Neuronal stem cell (in vitro differentiated cells): ENCODE data around the gene PSENEN.

Experiments
- DNase-seq: peaks from one replicate; pipeline ENCODE4 v3.0.0-alpha.2; 2013; ENCODE audit warnings: low spot score
- H2AFZ ChIP-seq: one replicate; pipeline ENCODE4 v1.6.1; 2013; ENCODE audit warnings: mild to moderate bottlenecking, low read length, inconsistent platforms
- H2AK5ac ChIP-seq: 2 replicates; pipeline ENCODE4 v1.6.1; 2013; ENCODE audit warnings: low read depth, mild to moderate bottlenecking, inconsistent platforms, low read length, moderate library complexity, mixed read lengths
- H2BK120ac ChIP-seq: 2 replicates; pipeline ENCODE4 v1.6.1; 2013; ENCODE audit warnings: low read depth, mild to moderate bottlenecking, inconsistent platforms, low read length, moderate library complexity, mixed read lengths
- H2BK12ac ChIP-seq: one replicate; pipeline ENCODE4 v1.6.1; 2013; ENCODE audit warnings: low read length, inconsistent platforms
- H2BK15ac ChIP-seq: 2 replicates; pipeline ENCODE4 v1.6.1; 2013; ENCODE audit warnings: mild to moderate bottlenecking, low read length, inconsistent platforms, mixed read lengths
- H2BK5ac ChIP-seq: one replicate; pipeline ENCODE4 v1.6.1; 2013; ENCODE audit warnings: inconsistent platforms, mild to moderate bottlenecking, low read length, moderate library complexity
- H3K14ac ChIP-seq: one replicate; pipeline ENCODE4 v1.6.1; 2013; ENCODE audit warnings: low read length, inconsistent platforms
- H3K18ac ChIP-seq: 2 replicates; pipeline ENCODE4 v1.6.1; 2013; ENCODE audit warnings: low read length, inconsistent platforms
- H3K23ac ChIP-seq: 2 replicates; pipeline ENCODE4 v1.6.1; 2013; ENCODE audit warnings: low read depth, mild to moderate bottlenecking, mixed read lengths, low read length, inconsistent platforms; ENCODE audit not compliant: poor library complexity
- H3K27ac ChIP-seq: replicated peaks from 3 replicates; pipeline ENCODE4 v1.5.1; 2013; ENCODE audit warnings: low read length, inconsistent platforms
- H3K27me3 ChIP-seq, 3 experiments: 2 replicates each; pipeline ENCODE4 v1.6.1; 2013; ENCODE audit warnings: low read length in 3 of 3, mild to moderate bottlenecking in 2 of 3, inconsistent platforms in 1 of 3, low read depth in 1 of 3, mixed read lengths in 1 of 3, moderate library complexity in 1 of 3; ENCODE audit not compliant: control insufficient read depth in 3 of 3, insufficient read depth in 3 of 3
- H3K36me3 ChIP-seq, 2 donors: replicated peaks in 1 of 2; 2 replicates each; pipeline ENCODE4 v1.6.1; 2013; ENCODE audit warnings: low read length in 2 of 2; ENCODE audit not compliant: control insufficient read depth in 2 of 2, insufficient read depth in 2 of 2
- H3K4ac ChIP-seq: 2 replicates; pipeline ENCODE4 v1.6.1; 2013; ENCODE audit warnings: inconsistent platforms, mild to moderate bottlenecking, low read length, moderate library complexity
- H3K4me1 ChIP-seq, 2 donors: 1 replicate in 1 of 2; 2 replicates in 1 of 2; pipeline ENCODE4 v1.6.1; 2013; ENCODE audit warnings: low read length in 2 of 2, low read depth in 1 of 2; ENCODE audit not compliant: control insufficient read depth in 2 of 2, insufficient read depth in 1 of 2
- H3K4me2 ChIP-seq: one replicate; pipeline ENCODE4 v1.6.1; 2013; ENCODE audit warnings: mild to moderate bottlenecking, low read length, inconsistent platforms; ENCODE audit not compliant: insufficient read depth, poor library complexity, severe bottlenecking
- H3K4me3 ChIP-seq, 2 donors: 2 replicates each; pipeline ENCODE4 v1.5.1; 2013; ENCODE audit warnings: low read length in 2 of 2, mild to moderate bottlenecking in 2 of 2, inconsistent platforms in 1 of 2, moderate library complexity in 1 of 2
- H3K79me1 ChIP-seq: one replicate; pipeline ENCODE4 v1.6.1; 2013; ENCODE audit warnings: low read depth, mild to moderate bottlenecking, inconsistent platforms, low read length, moderate library complexity
- H3K9ac ChIP-seq: one replicate; pipeline ENCODE4 v1.6.1; 2013; ENCODE audit warnings: mild to moderate bottlenecking, low read depth, low read length, inconsistent platforms; ENCODE audit not compliant: poor library complexity
- H3K9me3 ChIP-seq, 2 donors: replicated peaks in 1 of 2; 2 replicates each; pipeline versions ENCODE3 to v1.6.1; 2013; ENCODE audit warnings: low read length in 2 of 2, mild to moderate bottlenecking in 2 of 2, inconsistent platforms in 1 of 2, low read depth in 1 of 2, mixed read lengths in 1 of 2, moderate library complexity in 1 of 2; ENCODE audit not compliant: control insufficient read depth in 2 of 2, insufficient read depth in 1 of 2
- H4K8ac ChIP-seq: one replicate; pipeline ENCODE4 v1.6.1; 2013; ENCODE audit warnings: low read depth, mild to moderate bottlenecking, inconsistent platforms, low read length, moderate library complexity
- H4K91ac ChIP-seq: one replicate; pipeline ENCODE4 v1.6.1; 2013; ENCODE audit warnings: low read length, low read depth, mild to moderate bottlenecking, inconsistent platforms; ENCODE audit not compliant: poor library complexity
- WGBS, 2 donors: extraction: QIAGEN DNeasy Blood & Tissue Kit; methylation state at CpG; one replicate each; pipeline ENCODE4 v1.1.7; 2013; ENCODE audit warnings: missing lambda C conversion rate in 2 of 2, mixed read lengths in 1 of 2; ENCODE audit not compliant: insufficient read length in 2 of 2, insufficient replicate concordance in 1 of 2; ENCODE audit errors: extremely low coverage in 2 of 2; 5-methylcytosine and 5-hydroxymethylcytosine counted together

PSENEN gene

GRCh38 chr19:35760711-35761349 lies 15.4 kb downstream of the PSENEN start:
- Histone ChIP-seq H3K27ac (no peak overlapping the region), H2BK120ac (no peak overlapping the region), H3K4ac (no peak overlapping the region), H2BK5ac (no peak overlapping the region), H3K9ac (no peak overlapping the region), H2BK12ac (no peak overlapping the region), H2AK5ac (no peak overlapping the region), H3K18ac (no peak overlapping the region), H3K4me3 (no peak overlapping the region), H3K4me1 (peaks cover 12 to 16% of the 10 kb centered on the region in 2 donors), H2AFZ (no peak overlapping the region), H3K36me3 (peaks cover 32 to 58% of the 10 kb centered on the region in 2 donors), H3K14ac (no peak overlapping the region), H4K8ac (no peak overlapping the region), H2BK15ac (no peak overlapping the region), H3K27me3 (peaks cover 0 to 4% (median 2%) of the 10 kb centered on the region in 3 experiments), H4K91ac (no peak overlapping the region), H3K23ac (no peak overlapping the region), H3K79me1 (peaks cover 18% of the 10 kb centered on the region), H3K9me3 (no peaks in the 10 kb centered on the region), H3K4me2 (no peak overlapping the region)
- WGBS, 2 donors = no CpG with 5 or more reads among the region's 4 CpGs
- DNase-seq = no peak

GRCh38 chr19:35764432-35765315 lies 19.2 kb downstream of the PSENEN start:
- DNase-seq = no peak
- no peaks in the 10 kb centered on the region for H3K27me3 ChIP-seq
- no peak overlapping the region for H2BK5ac ChIP-seq
- peaks cover 0 to 5% of the 10 kb centered on the region in 2 donors for H3K4me1 ChIP-seq
- no peak overlapping the region for H2BK120ac ChIP-seq
- no peak overlapping the region for H3K27ac ChIP-seq
- peaks cover 35 to 78% of the 10 kb centered on the region in 2 donors for H3K36me3 ChIP-seq
- no peak overlapping the region for H3K18ac ChIP-seq
- H3K14ac ChIP-seq = no peak overlapping the region
- H3K23ac ChIP-seq = no peak overlapping the region
- H3K9ac ChIP-seq = peak overlapping the region; percentile 44
- H3K4me3 ChIP-seq = no peak overlapping the region
- H3K4ac ChIP-seq = peak overlapping the region; percentile 5
- no peak overlapping the region for H2AFZ ChIP-seq
- peaks cover 5% of the 10 kb centered on the region for H3K79me1 ChIP-seq
- H2AK5ac ChIP-seq = peak overlapping the region; percentile 28
- no peak overlapping the region for H4K8ac ChIP-seq
- H4K91ac ChIP-seq = no peak overlapping the region
- H3K4me2 ChIP-seq = no peak overlapping the region
- peak overlapping the region; percentile 1 for H2BK12ac ChIP-seq
- no CpG with 5 or more reads among the region's 17 CpGs for WGBS, 2 donors
- H3K9me3 ChIP-seq = no peaks in the 10 kb centered on the region
- H2BK15ac ChIP-seq = no peak overlapping the region

- no peak for DNase-seq
- no peak overlapping the region for H3K23ac ChIP-seq
- no CpG with 5 or more reads among the region's 11 CpGs for WGBS, 2 donors
- no peak overlapping the region for H2AFZ ChIP-seq
- H2BK120ac ChIP-seq = no peak overlapping the region
- H2BK5ac ChIP-seq = no peak overlapping the region
- H2AK5ac ChIP-seq = no peak overlapping the region
- no peak overlapping the region for H3K18ac ChIP-seq
- no peak overlapping the region for H2BK15ac ChIP-seq
- H3K27me3 ChIP-seq = no peaks in the 10 kb centered on the region
- peaks cover 3% of the 10 kb centered on the region for H3K79me1 ChIP-seq
- H4K91ac ChIP-seq = no peak overlapping the region
- H3K4me2 ChIP-seq = no peak overlapping the region
- no peak overlapping the region for H3K4me3 ChIP-seq
- peaks cover 0 to 5% of the 10 kb centered on the region in 2 donors for H3K4me1 ChIP-seq
- H3K27ac ChIP-seq = no peak overlapping the region
- peaks cover 28 to 63% of the 10 kb centered on the region in 2 donors for H3K36me3 ChIP-seq
- H3K14ac ChIP-seq = no peak overlapping the region
- no peaks in the 10 kb centered on the region for H3K9me3 ChIP-seq
- H3K9ac ChIP-seq = no peak overlapping the region
- no peak overlapping the region for H2BK12ac ChIP-seq
- no peak overlapping the region for H3K4ac ChIP-seq
- H4K8ac ChIP-seq = no peak overlapping the region
Measured at GRCh38 chr19:35766571-35767104, 21.2 kb downstream of the PSENEN start.
